HEK293 (cell line): Measurements from ENCODE around the gene MRPS5.

ENCODE experiments used
- BCL11A ChIP-seq: fragments of 450-650 bp; formaldehyde crosslinking; IDR thresholded peaks from 2 replicates; pipeline ENCODE4 v1.5.1; 2016; ENCODE audit warnings: low read depth, missing biosample characterization, missing genetic modification characterization
- BCL6B ChIP-seq: fragments of 450-650 bp; formaldehyde crosslinking; IDR thresholded peaks from 2 replicates; pipeline ENCODE4 v1.5.1; 2017; ENCODE audit warnings: missing biosample characterization, missing genetic modification characterization
- EGR2 ChIP-seq: fragments of 450-650 bp; formaldehyde crosslinking; IDR thresholded peaks from 2 replicates; pipeline ENCODE4 v1.5.1; 2016; ENCODE audit warnings: low read depth, missing biosample characterization, missing genetic modification characterization
- HIC1 ChIP-seq: fragments of 450-650 bp; formaldehyde crosslinking; IDR thresholded peaks from 2 replicates; pipeline ENCODE4 v1.5.1; 2016; ENCODE audit warnings: missing biosample characterization, missing genetic modification characterization
- INSM2 ChIP-seq: fragments of 450-650 bp; formaldehyde crosslinking; IDR thresholded peaks from 2 replicates; pipeline ENCODE4 v1.5.1; 2016; ENCODE audit warnings: missing biosample characterization, missing genetic modification characterization
- OSR2 ChIP-seq: fragments of 450-650 bp; formaldehyde crosslinking; IDR thresholded peaks from 2 replicates; pipeline ENCODE4 v1.5.1; 2016; ENCODE audit warnings: missing biosample characterization, missing genetic modification characterization
- TRIM28 ChIP-seq: IDR thresholded peaks from 2 replicates; pipeline ENCODE4 v1.6.1; 2011; ENCODE audit warnings: low read length, control low read depth, borderline replicate concordance
- TSHZ1 ChIP-seq: fragments of 450-650 bp; formaldehyde crosslinking; IDR thresholded peaks from 2 replicates; pipeline ENCODE4 v1.5.1; 2016; ENCODE audit warnings: missing biosample characterization, missing genetic modification characterization, borderline replicate concordance
- ZBTB17 ChIP-seq: fragments of 450-650 bp; formaldehyde crosslinking; IDR thresholded peaks from 2 replicates; pipeline ENCODE4 v1.5.1; 2016; ENCODE audit warnings: missing biosample characterization, missing genetic modification characterization
- ZBTB21 ChIP-seq: fragments of 450-650 bp; formaldehyde crosslinking; IDR thresholded peaks from 2 replicates; pipeline ENCODE4 v1.5.1; 2017; ENCODE audit warnings: missing biosample characterization, missing genetic modification characterization
- ZNF121 ChIP-seq: fragments of 450-650 bp; formaldehyde crosslinking; IDR thresholded peaks from 2 replicates; pipeline ENCODE4 v1.5.1; 2016; ENCODE audit warnings: missing biosample characterization, missing genetic modification characterization
- ZNF138 ChIP-seq: fragments of 450-650 bp; formaldehyde crosslinking; IDR thresholded peaks from 2 replicates; pipeline ENCODE4 v1.5.1; 2016; ENCODE audit warnings: missing biosample characterization, missing genetic modification characterization, borderline replicate concordance
- ZNF169 ChIP-seq: fragments of 450-650 bp; formaldehyde crosslinking; IDR thresholded peaks from 2 replicates; pipeline ENCODE4 v1.5.1; 2016; ENCODE audit warnings: missing biosample characterization, missing genetic modification characterization
- ZNF202 ChIP-seq: fragments of 450-650 bp; formaldehyde crosslinking; IDR thresholded peaks from 2 replicates; pipeline ENCODE4 v1.5.1; 2016; ENCODE audit warnings: missing biosample characterization, missing genetic modification characterization, borderline replicate concordance
- ZNF211 ChIP-seq: fragments of 450-650 bp; formaldehyde crosslinking; IDR thresholded peaks from 2 replicates; pipeline ENCODE4 v1.5.1; 2016; ENCODE audit warnings: low read depth, missing biosample characterization, missing genetic modification characterization
- ZNF221 ChIP-seq: fragments of 450-650 bp; formaldehyde crosslinking; IDR thresholded peaks from 2 replicates; pipeline ENCODE4 v1.5.1; 2017; ENCODE audit warnings: missing biosample characterization, missing genetic modification characterization, borderline replicate concordance
- ZNF24 ChIP-seq: fragments of 450-650 bp; formaldehyde crosslinking; IDR thresholded peaks from 2 replicates; pipeline ENCODE4 v1.5.1; 2016; ENCODE audit warnings: missing biosample characterization, missing genetic modification characterization
- ZNF324 ChIP-seq: fragments of 450-650 bp; formaldehyde crosslinking; IDR thresholded peaks from 2 replicates; pipeline ENCODE4 v1.5.1; 2016; ENCODE audit warnings: missing biosample characterization, missing genetic modification characterization
- ZNF37A ChIP-seq: fragments of 450-650 bp; IDR thresholded peaks from 2 replicates; pipeline ENCODE4 v1.5.1; 2018; ENCODE audit warnings: missing biosample characterization, missing genetic modification characterization
- ZNF426 ChIP-seq: fragments of 450-650 bp; formaldehyde crosslinking; IDR thresholded peaks from 2 replicates; pipeline ENCODE4 v1.5.1; 2017; ENCODE audit warnings: missing biosample characterization, missing genetic modification characterization, mild to moderate bottlenecking, inconsistent platforms, moderate library complexity
- ZNF544 ChIP-seq: fragments of 450-650 bp; formaldehyde crosslinking; IDR thresholded peaks from 2 replicates; pipeline ENCODE4 v1.5.0; 2017; ENCODE audit warnings: missing biosample characterization, missing genetic modification characterization
- ZNF658 ChIP-seq: fragments of 450-650 bp; formaldehyde crosslinking; IDR thresholded peaks from 2 replicates; pipeline ENCODE4; 2016; ENCODE audit warnings: missing biosample characterization, missing genetic modification characterization
- ZNF660 ChIP-seq: fragments of 450-650 bp; IDR thresholded peaks from 2 replicates; pipeline ENCODE4 v1.5.1; 2018; ENCODE audit warnings: missing biosample characterization, mild to moderate bottlenecking, missing genetic modification characterization
- ZNF707 ChIP-seq: fragments of 450-650 bp; formaldehyde crosslinking; IDR thresholded peaks from 2 replicates; pipeline ENCODE4 v1.5.1; 2016; ENCODE audit warnings: missing biosample characterization, missing genetic modification characterization
- ZNF776 ChIP-seq: fragments of 450-650 bp; formaldehyde crosslinking; IDR thresholded peaks from 2 replicates; pipeline ENCODE4 v1.5.0; 2017; ENCODE audit warnings: missing biosample characterization, missing genetic modification characterization, borderline replicate concordance
- TF ChIP-seq, protein P1 (sequence below): fragments of 450-650 bp; formaldehyde crosslinking; IDR thresholded peaks from 2 replicates; pipeline ENCODE4 v1.5.1; 2016; ENCODE audit warnings: missing biosample characterization, missing genetic modification characterization, low read depth
- TF ChIP-seq, protein P2 (sequence below): fragments of 450-650 bp; formaldehyde crosslinking; IDR thresholded peaks from 2 replicates; pipeline ENCODE4 v1.5.1; 2016; ENCODE audit warnings: missing biosample characterization, missing genetic modification characterization

MRPS5 gene

DNA sequence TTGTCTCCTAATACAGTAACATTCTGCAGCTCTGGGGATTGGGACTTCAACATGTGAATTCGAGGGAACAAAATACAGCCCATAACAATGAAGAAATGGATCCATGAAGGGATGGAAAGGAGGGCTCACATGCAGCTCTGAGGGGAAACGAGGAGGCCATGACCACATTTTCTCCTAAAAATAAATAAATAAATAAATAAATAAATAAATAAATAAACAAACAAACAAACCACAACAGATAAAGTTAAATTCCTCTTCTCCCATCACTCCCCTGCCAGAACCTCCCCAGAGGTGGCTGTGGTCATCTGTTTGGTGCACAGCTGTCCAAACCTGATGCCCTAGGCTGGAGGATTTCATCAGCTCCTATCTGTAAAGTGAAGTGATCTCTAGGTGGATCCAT, 53.4 kb downstream of the MRPS5 start (continued):
- no peak for TF ChIP-seq EGR2 (tag by site-specific recombination)
- TF ChIP-seq ZNF138 (tag by site-specific recombination), result no peak; the same call in 1 of the 2 replicates
- TF ChIP-seq ZNF37A, result no peak
- no peak for TF ChIP-seq ZNF544
- TF ChIP-seq ZNF324 (tag by site-specific recombination), result no peak
- peak; percentile 69 for TF ChIP-seq ZNF426 (tag by site-specific recombination)
- no peak for TF ChIP-seq ZNF776 (tag by site-specific recombination)
- no peak for TF ChIP-seq ZNF211 (tag by site-specific recombination)
- TF ChIP-seq ZNF707, result no peak
- TF ChIP-seq ZNF121 (tag by site-specific recombination), result no peak
- TF ChIP-seq ZNF202 (tag by site-specific recombination), result peak; percentile 64; the same call in 1 of the 2 replicates
- no peak for TF ChIP-seq ZBTB17 (tag by site-specific recombination)
- TF ChIP-seq ZNF24 (tag by site-specific recombination), result no peak
- no peak for TF ChIP-seq ZNF169 (tag by site-specific recombination)
- no peak for TF ChIP-seq HIC1 (tag by site-specific recombination)
- TF ChIP-seq ZNF660 (tag by site-specific recombination), result no peak
- TF ChIP-seq OSR2 (tag by site-specific recombination), result no peak
- TF ChIP-seq INSM2 (tag by site-specific recombination), result no peak
- TF ChIP-seq BCL6B (tag by site-specific recombination), result no peak
- no peak for TF ChIP-seq TSHZ1
- peak; percentile 39; the same call in 1 of the 2 replicates for TF ChIP-seq ZBTB21
- TF ChIP-seq BCL11A (tag by site-specific recombination), result no peak
- TF ChIP-seq, protein P1, sequence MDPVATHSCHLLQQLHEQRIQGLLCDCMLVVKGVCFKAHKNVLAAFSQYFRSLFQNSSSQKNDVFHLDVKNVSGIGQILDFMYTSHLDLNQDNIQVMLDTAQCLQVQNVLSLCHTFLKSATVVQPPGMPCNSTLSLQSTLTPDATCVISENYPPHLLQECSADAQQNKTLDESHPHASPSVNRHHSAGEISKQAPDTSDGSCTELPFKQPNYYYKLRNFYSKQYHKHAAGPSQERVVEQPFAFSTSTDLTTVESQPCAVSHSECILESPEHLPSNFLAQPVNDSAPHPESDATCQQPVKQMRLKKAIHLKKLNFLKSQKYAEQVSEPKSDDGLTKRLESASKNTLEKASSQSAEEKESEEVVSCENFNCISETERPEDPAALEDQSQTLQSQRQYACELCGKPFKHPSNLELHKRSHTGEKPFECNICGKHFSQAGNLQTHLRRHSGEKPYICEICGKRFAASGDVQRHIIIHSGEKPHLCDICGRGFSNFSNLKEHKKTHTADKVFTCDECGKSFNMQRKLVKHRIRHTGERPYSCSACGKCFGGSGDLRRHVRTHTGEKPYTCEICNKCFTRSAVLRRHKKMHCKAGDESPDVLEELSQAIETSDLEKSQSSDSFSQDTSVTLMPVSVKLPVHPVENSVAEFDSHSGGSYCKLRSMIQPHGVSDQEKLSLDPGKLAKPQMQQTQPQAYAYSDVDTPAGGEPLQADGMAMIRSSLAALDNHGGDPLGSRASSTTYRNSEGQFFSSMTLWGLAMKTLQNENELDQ (tag by site-specific recombination), result no peak
- no peak for TF ChIP-seq ZNF221 (tag by site-specific recombination)
- no peak for TF ChIP-seq TRIM28
- TF ChIP-seq, protein P2, sequence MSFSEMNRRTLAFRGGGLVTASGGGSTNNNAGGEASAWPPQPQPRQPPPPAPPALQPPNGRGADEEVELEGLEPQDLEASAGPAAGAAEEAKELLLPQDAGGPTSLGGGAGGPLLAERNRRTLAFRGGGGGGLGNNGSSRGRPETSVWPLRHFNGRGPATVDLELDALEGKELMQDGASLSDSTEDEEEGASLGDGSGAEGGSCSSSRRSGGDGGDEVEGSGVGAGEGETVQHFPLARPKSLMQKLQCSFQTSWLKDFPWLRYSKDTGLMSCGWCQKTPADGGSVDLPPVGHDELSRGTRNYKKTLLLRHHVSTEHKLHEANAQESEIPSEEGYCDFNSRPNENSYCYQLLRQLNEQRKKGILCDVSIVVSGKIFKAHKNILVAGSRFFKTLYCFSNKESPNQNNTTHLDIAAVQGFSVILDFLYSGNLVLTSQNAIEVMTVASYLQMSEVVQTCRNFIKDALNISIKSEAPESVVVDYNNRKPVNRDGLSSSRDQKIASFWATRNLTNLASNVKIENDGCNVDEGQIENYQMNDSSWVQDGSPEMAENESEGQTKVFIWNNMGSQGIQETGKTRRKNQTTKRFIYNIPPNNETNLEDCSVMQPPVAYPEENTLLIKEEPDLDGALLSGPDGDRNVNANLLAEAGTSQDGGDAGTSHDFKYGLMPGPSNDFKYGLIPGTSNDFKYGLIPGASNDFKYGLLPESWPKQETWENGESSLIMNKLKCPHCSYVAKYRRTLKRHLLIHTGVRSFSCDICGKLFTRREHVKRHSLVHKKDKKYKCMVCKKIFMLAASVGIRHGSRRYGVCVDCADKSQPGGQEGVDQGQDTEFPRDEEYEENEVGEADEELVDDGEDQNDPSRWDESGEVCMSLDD (tag by site-specific recombination), result no peak
- TF ChIP-seq ZNF658, result no peak
